Stimulated activated CD4-positive, alpha-beta T cell treated with anti-CD3 and anti-CD28 coated beads, Interleukin-15, amount 100 ng/mL, for 1 hour (primary cell): ENCODE data around the gene KLF18.
"Not testable (repeated sequence)": the region's sequence is repeated elsewhere in the genome, so short reads cannot be mapped to it uniquely, and the experiment has no call there.

Experiments
- DNase-seq, 2 donors: peaks; one replicate each; pipeline ENCODE4 v3.0.0-alpha.2; 2020; ENCODE audit warnings: low read depth in 1 of 2, low spot score in 1 of 2

Gene KLF18

DNA sequence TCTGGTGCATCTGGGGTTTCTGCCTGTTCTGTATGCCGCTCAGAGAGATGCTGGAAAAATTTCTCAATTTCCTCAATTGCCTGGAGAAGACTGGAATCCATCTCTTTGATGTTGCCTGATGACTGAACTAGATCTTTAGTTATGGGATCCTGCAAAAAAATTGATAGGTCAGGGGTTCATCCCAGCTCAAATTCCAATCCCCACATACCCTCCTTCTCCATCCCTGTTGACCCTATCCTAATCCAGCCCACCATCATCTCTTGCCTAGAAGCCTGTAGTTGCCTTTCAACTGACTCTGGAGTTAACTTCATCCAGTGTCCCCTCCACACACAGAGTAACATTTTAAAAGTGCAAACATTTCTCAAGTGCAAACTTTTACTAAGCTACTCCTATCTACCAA, at the start of gene KLF18:
KLF18 (minus strand) TSS at position 101 of the 400 bp plus-strand sequence; CDS start at position 101, 0 bp downstream.
- DNase-seq = no peak

DNA sequence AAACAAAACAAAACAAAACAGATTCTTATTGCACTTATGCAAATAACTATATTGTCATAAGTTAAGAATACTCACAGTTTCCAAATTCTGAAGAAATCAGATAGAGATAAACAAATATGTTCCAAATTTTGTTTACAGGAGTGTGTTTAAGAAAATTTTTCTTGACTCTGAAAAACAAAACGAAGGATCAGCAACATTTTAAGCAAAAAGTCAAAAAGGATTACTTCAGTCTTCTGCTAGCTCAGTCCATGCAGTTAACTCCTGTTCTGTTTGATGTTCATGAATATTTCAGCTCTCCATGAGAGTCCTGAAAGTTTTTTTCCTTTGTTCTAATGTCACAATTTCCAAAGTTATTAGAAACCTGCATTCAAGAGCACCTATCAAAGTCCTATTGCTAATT, 33.2 kb upstream of the KLF18 start:
- DNase-seq = no peak

DNA sequence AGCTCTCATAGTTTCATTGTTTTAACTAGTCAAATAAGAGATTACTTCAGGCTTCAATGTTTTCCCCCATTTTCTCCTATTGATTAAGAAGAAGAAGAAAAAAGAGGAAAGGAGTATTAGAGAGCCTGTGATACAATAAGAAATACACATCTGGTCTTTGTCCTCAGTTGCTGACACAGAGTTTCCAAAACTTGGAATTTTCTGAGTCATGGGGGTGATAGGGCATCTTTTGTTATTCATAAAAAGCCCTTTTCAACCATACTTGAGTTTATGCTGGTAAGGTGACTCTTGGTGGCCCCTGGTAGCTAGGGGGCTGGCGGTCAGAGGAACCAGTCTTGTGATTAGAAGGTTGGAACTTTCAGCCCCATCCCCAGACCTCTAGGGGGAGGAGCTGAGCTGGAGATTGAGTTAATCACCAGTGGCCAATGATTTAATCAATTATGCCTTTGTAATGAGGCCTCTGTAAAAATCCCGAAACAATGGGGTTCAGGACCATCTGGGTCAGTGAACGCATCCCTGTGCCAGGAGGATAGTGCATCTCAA, 28.9 kb upstream of the KLF18 start:
- DNase-seq = no peak

DNA sequence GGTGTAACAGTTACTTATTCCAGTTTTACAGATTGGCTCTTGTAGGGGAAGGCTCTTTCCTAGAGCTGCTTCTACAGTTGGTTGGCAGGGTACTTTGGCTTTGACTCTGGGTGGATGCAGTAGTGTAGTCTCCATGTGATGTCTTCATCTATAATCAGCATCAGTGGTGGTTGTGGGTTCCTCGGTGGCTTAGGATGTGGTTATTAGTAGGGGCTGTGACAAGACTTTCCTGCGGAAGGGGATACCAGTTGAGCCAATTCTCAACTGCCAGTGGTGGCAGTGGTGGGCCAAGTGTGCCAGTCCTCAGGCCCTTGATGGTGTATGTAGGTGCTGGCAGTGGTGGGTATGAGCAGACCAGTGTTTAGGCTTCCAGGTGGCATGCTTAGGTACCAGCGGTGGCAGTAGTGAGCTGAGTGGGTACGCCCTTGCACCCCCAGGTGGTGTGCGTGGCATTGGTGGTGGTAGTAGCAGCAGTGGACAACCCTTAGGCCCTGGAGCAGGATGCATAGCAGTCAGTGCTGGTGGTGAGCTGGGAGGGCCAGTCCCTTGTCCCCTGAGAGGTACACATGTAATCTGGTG, 27.2 kb upstream of the KLF18 start:
- no peak for DNase-seq

- no peak for DNase-seq
Observed at GRCh38 chr1:44161546-44161945, 20.1 kb upstream of the KLF18 start.

DNA sequence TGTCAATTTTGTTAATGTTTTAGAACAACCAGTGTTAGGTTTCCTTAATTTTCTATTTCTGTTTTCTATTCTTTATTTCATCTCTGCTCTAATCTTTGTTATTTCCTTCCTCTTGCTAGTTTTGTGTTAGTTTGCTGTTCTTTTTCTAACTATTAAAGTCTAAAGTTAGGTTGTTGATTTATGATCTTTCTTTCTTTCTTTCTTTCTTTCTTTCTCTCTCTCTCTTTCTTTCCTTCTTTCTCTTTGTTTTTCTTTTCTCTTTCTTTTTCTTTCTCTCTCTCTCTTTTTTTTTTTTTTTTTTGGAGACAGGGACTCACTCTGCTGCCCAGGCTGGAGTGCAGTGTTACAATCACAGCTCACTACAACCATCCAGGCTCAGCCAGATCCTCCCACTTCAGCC, 17.4 kb upstream of the KLF18 start:
- DNase-seq = no peak

GRCh38 chr1:44157903-44158302, 16.5 kb upstream of the KLF18 start:
- DNase-seq = no peak

DNA sequence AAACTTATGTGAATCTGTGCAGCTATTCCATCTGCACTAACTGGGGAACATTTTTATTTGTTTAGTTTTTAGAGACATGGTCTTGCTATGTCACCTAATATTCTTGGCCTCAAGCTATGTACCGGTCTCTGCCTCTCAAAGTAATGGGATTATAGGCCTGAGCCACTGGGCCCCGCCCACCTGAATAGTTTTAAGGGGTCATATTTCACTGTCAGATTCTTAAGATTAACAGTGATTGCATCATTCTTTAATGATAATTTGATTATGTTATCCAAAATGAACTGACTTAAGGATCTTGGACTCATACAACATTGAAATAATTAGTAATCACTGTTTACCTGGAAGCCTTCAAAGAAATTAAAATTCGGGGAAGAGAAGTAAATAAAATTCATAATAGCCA, 12.6 kb upstream of the KLF18 start:
- DNase-seq = no peak

GRCh38 chr1:44152692-44153091, 11.3 kb upstream of the KLF18 start:
- no peak for DNase-seq

DNA sequence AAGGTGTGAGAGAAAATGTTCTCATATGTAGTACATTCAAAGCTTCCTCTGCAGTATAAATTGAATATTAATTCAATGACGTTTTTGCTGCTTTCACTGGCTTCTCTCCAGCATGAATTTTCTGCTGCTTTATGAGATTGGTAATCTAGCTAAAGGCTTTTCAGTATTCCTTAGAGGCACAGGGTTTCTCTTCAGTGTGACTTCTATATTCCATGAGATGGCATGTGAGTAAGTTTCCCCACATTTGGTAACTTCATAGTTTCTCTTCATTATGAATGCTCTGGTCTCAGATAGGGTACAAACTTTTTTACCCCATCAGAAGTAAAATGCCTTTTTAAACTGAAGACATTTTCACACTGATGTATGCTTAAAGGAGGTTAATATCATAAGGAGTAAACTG, 10.4 kb upstream of the KLF18 start:
- DNase-seq = no peak

GRCh38 chr1:44151332-44151731, 9.9 kb upstream of the KLF18 start:
- no peak for DNase-seq

DNA sequence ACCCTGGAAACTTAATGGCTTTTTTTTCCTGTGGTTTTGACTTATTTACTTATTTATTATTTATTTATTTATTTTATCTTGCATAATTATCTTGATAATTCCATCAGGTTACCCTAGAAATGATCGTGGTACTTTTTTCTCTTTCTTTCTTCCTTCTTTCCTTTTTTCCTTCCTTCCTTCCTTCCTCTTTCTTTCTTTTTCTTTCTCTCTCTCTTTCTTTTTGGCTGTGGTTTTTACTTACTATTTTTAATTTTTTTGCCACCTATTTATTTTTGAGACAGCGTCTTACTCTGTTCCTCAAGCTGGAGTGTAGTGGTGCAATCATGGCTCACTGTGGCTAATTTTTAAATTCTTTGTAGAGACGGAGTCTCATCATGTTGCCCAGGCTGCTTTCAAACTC, 6.2 kb upstream of the KLF18 start:
- no peak for DNase-seq

DNA sequence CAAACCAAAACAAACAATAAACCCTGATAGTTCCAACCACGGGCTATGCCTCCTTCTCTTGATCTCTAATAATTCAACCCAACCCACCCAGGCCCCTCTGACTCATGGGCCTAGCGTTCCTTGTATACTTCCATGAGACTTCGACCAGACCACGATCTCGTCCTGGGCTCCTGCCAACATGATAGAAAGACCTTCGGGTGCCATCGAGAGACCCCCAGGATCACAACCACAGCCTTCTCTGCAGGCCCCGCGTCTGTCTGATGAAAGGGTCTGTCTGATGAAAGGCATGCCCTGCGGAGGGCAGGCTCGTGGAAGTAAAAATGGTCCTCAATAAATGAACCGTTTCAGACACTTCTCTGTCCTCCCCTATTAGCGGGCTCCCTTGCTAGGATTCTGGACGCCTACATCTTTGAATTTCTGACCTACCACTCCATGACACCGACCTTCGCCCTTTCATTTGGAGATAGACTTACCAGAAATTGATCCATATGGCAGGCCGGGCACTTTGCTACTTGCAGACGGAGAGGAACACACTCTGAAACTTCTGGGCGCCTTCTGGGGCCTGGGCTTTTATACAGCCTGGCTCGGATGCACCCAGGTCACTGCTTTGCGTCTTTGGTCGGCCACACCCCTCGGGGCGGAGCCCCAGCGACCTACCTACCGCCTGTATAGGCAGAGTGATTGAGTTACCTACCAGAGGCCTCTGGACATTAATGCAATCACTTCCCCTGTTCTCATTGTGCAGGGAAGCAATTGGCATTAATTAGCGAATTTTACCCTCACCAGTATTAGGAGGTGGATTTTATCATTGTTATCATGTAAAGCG, 5.3 kb upstream of the KLF18 start:
- DNase-seq = no peak

- no peak for DNase-seq
Observed at GRCh38 chr1:44144962-44145756, 3.7 kb upstream of the KLF18 start.

GRCh38 chr1:44139565-44139964, 1.9 kb downstream of the KLF18 start:
- not testable (repeated sequence) for DNase-seq

GRCh38 chr1:44138239-44138638, 3.2 kb downstream of the KLF18 start:
- no peak for DNase-seq

DNA sequence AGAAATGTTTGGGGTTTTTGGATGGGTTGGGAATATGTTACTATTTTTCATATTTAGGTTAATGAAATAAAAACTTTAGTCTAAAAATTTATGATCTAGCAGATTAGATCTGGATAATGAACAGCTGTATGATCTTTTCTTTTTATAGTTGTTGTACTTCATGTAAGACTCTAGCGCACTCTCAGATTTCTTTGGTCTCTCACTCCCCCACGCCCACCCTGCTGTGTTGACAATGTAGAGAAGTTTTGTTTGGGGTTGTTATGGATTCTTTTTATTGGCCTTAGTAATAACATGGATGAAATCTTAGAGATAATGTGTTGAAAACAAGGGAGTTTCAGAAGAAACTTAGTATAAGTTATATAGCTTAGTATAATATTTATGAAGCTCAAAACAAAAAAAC, 5.5 kb downstream of the KLF18 start:
- DNase-seq = no peak

DNA sequence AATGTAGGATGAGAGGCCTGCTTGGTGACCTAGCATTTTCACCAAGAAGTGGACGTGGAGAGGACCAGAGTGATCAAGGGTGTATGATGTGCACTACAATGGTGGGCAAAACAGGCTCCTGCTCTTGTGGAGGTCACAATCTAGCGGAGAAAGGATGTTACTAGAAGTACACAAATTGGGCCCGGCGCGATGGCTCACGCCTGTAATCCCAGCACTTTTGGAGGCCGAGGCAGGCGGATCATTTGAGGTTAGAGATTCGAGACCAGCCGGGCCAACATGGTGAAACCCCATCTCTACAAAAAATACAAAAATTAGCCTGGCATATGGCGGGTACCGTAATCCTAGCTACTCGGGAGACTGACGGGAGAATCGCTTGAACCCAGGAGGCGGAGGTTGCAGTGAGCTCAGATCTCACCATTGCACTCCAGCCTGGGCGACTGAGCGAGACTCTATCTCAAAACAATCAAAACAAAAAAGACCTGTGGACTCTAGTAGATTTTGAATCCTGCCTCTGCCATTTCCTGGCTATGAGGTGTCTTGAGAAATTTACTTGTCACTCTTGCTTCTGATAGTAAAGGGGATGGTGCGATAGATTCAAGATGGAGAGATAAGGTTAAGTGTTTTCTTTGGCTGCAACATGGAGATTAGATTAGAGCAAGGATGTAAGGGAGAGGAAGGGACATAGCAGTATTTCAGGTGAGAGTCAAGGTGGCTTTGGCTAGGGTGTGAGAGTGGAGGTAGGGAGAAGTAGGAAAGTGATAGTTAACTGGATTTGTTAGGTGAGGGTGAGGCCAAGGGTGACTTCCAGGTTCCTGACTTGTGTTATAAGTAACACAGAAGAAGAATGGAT, 7.1 kb downstream of the KLF18 start:
- DNase-seq = no peak

- DNase-seq = no peak
Observed at GRCh38 chr1:44131411-44131810, 10.0 kb downstream of the KLF18 start.

DNA sequence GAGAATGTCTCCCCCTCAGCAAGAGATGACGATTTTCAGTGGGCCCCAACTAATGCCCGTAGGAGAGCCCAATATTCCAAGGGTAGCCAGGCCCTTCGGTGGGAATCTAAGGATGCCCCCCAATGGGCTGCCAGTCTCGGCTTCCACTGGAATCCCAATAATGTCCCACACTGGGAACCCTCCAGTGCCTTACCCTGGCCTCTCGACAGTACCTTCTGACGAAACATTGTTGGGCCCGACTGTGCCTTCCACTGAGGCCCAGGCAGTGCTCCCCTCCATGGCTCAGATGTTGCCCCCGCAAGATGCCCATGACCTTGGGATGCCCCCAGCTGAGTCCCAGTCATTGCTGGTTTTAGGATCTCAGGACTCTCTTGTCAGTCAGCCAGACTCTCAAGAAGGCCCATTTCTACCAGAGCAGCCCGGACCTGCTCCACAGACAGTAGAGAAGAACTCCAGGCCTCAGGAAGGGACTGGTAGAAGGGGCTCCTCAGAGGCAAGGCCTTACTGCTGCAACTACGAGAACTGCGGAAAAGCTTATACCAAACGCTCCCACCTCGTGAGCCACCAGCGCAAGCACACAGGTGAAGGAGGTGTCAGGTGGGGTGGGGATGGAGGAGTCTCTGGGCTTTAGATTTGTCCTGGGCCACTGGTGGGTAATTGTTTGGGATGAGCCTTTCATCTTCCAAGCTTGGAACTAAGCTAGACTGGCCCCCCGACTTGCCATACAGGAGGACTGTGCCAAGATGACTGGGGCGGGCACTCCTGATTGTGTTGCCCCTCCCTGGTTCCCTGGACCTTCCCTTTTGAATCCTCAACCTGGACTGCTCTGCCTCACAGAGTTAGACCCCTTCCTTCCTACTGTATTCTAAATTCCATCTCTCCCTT, 11.6 kb downstream of the KLF18 start:
- DNase-seq = no peak
